Measurements from ENCODE around the gene HINT2.

DNA sequence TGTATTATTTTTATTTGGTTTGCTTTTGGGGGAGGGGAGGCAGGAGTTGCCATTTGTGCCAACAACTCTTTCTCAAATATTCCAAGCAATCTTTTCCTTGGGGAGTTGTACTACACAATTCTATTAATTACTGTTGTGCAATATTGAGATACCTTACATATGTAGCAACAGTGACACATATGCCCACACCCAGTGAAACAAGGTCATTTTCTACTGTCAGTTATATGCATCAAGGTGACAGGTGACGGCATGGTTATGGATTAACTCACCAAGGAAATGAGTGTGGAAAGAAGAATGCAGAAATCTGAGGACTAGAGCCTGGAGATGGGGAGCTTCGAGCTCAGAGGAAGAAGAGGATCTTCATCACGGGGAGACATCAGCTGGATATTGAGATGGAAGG is 42.9 kb downstream of the HINT2 start:
- TF ChIP-seq POLR2AphosphoS5 (IDR thresholded peaks at IDR 0.05; ENCODE audit: insufficient read depth in 1 of 2, low read depth in 1 of 2) = peak in 1 of 2 donors; percentile 58
- TF ChIP-seq, protein P1, sequence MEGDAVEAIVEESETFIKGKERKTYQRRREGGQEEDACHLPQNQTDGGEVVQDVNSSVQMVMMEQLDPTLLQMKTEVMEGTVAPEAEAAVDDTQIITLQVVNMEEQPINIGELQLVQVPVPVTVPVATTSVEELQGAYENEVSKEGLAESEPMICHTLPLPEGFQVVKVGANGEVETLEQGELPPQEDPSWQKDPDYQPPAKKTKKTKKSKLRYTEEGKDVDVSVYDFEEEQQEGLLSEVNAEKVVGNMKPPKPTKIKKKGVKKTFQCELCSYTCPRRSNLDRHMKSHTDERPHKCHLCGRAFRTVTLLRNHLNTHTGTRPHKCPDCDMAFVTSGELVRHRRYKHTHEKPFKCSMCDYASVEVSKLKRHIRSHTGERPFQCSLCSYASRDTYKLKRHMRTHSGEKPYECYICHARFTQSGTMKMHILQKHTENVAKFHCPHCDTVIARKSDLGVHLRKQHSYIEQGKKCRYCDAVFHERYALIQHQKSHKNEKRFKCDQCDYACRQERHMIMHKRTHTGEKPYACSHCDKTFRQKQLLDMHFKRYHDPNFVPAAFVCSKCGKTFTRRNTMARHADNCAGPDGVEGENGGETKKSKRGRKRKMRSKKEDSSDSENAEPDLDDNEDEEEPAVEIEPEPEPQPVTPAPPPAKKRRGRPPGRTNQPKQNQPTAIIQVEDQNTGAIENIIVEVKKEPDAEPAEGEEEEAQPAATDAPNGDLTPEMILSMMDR (IDR thresholded peaks at IDR 0.05) = no peak
